ENCODE data around the gene CPHXL. TPM values are rescaled to one million over a fixed set of nuclear protein-coding genes. Genes with fewer than 3 reads are reported as not detected.

The CPHXL gene
- total RNA-seq, 4 donors from 2014 or later = not detected

DNA sequence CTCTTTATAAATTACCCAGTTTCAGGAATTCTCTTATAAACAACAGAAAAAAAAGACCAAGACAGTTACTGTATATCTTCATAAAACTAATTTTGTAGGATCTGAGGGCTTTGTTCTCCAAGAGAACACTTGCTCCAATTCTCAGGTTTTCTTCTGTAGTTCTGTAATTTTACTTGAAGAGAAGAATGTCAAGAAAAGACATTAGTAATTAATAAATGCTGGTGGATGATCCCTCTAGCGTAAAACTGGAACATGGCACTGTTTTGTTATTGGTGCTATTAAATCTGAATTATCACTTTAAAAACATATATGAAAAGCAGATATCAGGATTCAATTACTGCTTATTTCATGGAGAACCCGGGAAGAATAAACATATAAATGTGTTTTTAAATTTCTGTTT is 36.5 kb upstream of the CPHXL start:
- TF ChIP-seq CTCF (IDR thresholded peaks at IDR 0.05) = no peak
- TF ChIP-seq POLR2A (IDR thresholded peaks at IDR 0.05) = no peak
- Histone ChIP-seq H3K36me3 (no peaks in the 10 kb centered on the region), H3K27me3 (no peaks in the 10 kb centered on the region), H3K9me3 (no peaks in the 10 kb centered on the region), H3K4me3 (no peak overlapping the region), H3K4me1 (no peaks in the 10 kb centered on the region), H3K27ac (no peak overlapping the region)
- WGBS, 2 donors = 67 to 73% methylated on average over 2 of the region's 2 CpGs
- DNase-seq = no peak
- intact Hi-C loops (cut with DNase I) = loop anchor here (5.0 kb wide), 1 partner anchor 115 kb away; the partner anchor contains the start of genes KARS1 and TERF2IP

GRCh38 chr16:75761108-75761507 is 34.8 kb upstream of the CPHXL start:
- DNase-seq = no peak
- H3K27ac ChIP-seq = no peak overlapping the region
- H3K4me3 ChIP-seq = no peak overlapping the region
- H3K4me1 ChIP-seq = no peaks in the 10 kb centered on the region
- no peak for TF ChIP-seq POLR2A (IDR thresholded peaks at IDR 0.05)
- TF ChIP-seq CTCF (IDR thresholded peaks at IDR 0.05) = no peak
- intact Hi-C loops (cut with DNase I) = loop anchor here (5.0 kb wide), 1 partner anchor 114 kb away; the partner anchor contains the start of genes KARS1 and TERF2IP
- H3K36me3 ChIP-seq = no peaks in the 10 kb centered on the region
- H3K9me3 ChIP-seq = no peaks in the 10 kb centered on the region
- no peaks in the 10 kb centered on the region for H3K27me3 ChIP-seq
- WGBS, 2 donors = 65 to 66% methylated on average over 3 to 7 of the region's 7 CpGs

GRCh38 chr16:75760018-75760519 is 33.8 kb upstream of the CPHXL start:
- intact Hi-C loops (cut with DNase I) = loop anchor here (5.0 kb wide), 1 partner anchor 113 kb away; the partner anchor contains the start of genes KARS1 and TERF2IP

GRCh38 chr16:75758215-75758614 is 31.9 kb upstream of the CPHXL start:
- no peak overlapping the region for H3K27ac ChIP-seq
- H3K4me1 ChIP-seq = peaks cover 0 to 20% (median 5%) of the 10 kb centered on the region in 3 donors
- peaks cover 0 to 2% (median 0%) of the 10 kb centered on the region in 4 donors for H3K27me3 ChIP-seq
- TF ChIP-seq POLR2A (IDR thresholded peaks at IDR 0.05) (no peak), CTCF (IDR thresholded peaks at IDR 0.05) (no peak)
- DNase-seq = no peak
- H3K9me3 ChIP-seq = no peaks in the 10 kb centered on the region
- no peak overlapping the region for H3K4me3 ChIP-seq
- WGBS, 2 donors = 22 to 40% methylated on average over 1 of the region's 1 CpG
- no peaks in the 10 kb centered on the region for H3K36me3 ChIP-seq
- intact Hi-C loops (cut with DNase I) = loop anchor here (10.0 kb wide), 1 partner anchor 283 kb away; no protein-coding TSS in a partner anchor

More at GRCh38 chr16:75760018-75760519, 33.8 kb upstream of the CPHXL start:
- WGBS, 2 donors = 46 to 64% methylated on average over 2 of the region's 2 CpGs
- Histone ChIP-seq H3K36me3 (no peaks in the 10 kb centered on the region), H3K4me3 (no peak overlapping the region), H3K4me1 (peaks cover 0 to 1% (median 0%) of the 10 kb centered on the region in 3 donors), H3K9me3 (no peaks in the 10 kb centered on the region), H3K27me3 (no peaks in the 10 kb centered on the region), H3K27ac (no peak overlapping the region)
- DNase-seq = no peak
- TF ChIP-seq CTCF (IDR thresholded peaks at IDR 0.05) (no peak), POLR2A (IDR thresholded peaks at IDR 0.05) (no peak)

DNA sequence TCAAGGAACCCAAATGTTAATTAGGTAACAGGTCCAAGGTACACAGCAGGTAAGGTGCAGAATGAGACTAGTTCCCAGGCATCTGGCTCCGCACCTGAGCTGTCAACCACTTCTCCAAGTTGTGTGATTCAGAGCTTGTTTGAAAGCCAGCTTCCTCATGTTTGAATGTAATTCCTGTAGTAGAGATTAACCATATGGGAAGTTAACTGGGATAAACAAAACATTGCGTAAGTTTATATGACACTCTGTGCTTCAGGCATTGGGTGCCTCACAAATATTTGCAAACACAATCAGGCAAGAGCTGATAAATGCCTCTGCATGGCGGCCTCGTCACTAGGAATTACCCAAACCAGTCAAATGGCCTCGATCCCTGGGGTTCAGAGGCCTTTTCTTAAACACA is 27.9 kb upstream of the CPHXL start:
- 36 to 40% methylated on average over 5 of the region's 5 CpGs for WGBS, 2 donors
- H3K9me3 ChIP-seq = no peaks in the 10 kb centered on the region
- H3K4me3 ChIP-seq = no peak overlapping the region
- TF ChIP-seq POLR2A (IDR thresholded peaks at IDR 0.05) (no peak), CTCF (IDR thresholded peaks at IDR 0.05) (no peak)
- H3K27ac ChIP-seq = peak overlapping the region; percentile 12 to 57 (median 24)
- H3K36me3 ChIP-seq = no peaks in the 10 kb centered on the region
- intact Hi-C loops (cut with DNase I) = loop anchor here (10.0 kb wide), 1 partner anchor 279 kb away; no protein-coding TSS in a partner anchor
- H3K27me3 ChIP-seq = peaks cover 0 to 39% (median 0%) of the 10 kb centered on the region in 4 donors
- H3K4me1 ChIP-seq = peaks cover 0 to 20% (median 5%) of the 10 kb centered on the region in 3 donors
- DNase-seq = no peak
